ENCODE results near the gene SORL1-AS1.

GRCh38 chr11:121474680-121475079, 21.9 kb upstream of the SORL1-AS1 start:
- TF ChIP-seq EP300 (IDR thresholded peaks at IDR 0.05; ENCODE audit: borderline replicate concordance) (no peak), TAF1 (IDR thresholded peaks at IDR 0.05; ENCODE audit: low read depth) (no peak), REST (IDR thresholded peaks at IDR 0.05; ENCODE audit: low read depth) (no peak), ZBTB7A (IDR thresholded peaks at IDR 0.05; ENCODE audit: low read depth) (no peak), FOXM1 (IDR thresholded peaks at IDR 0.05; ENCODE audit: borderline replicate concordance, low read depth) (no peak), TEAD4 (IDR thresholded peaks at IDR 0.05) (no peak), MAX (IDR thresholded peaks at IDR 0.05) (no peak), USF1 (IDR thresholded peaks at IDR 0.05) (no peak), EGR1 (IDR thresholded peaks at IDR 0.05) (no peak), YY1 (IDR thresholded peaks at IDR 0.05; ENCODE audit: low read depth) (no peak), CREB1 (IDR thresholded peaks at IDR 0.05; ENCODE audit: low read depth) (no peak), RAD21 (IDR thresholded peaks at IDR 0.05; ENCODE audit: low read depth) (no peak), CEBPB (IDR thresholded peaks at IDR 0.05) (no peak)
